ENCODE data around the gene TRAF5.
"Not testable (repeated sequence)": the region's sequence is repeated elsewhere in the genome, so short reads cannot be mapped to it uniquely, and the experiment has no call there.

Gene TRAF5

GRCh38 chr1:211378844-211379243, 52.2 kb downstream of the TRAF5 start:
- no peak for DNase-seq (ENCODE audit: low spot score)

- DNase-seq (ENCODE audit: low spot score) = no peak
Observed at GRCh38 chr1:211379446-211379845, 52.8 kb downstream of the TRAF5 start.

- no peak for DNase-seq (ENCODE audit: low spot score)
Observed at GRCh38 chr1:211381481-211382181, 55.0 kb downstream of the TRAF5 start.

- DNase-seq (ENCODE audit: low spot score) = no peak
Observed at GRCh38 chr1:211382182-211382713, 55.6 kb downstream of the TRAF5 start.

GRCh38 chr1:211382714-211383480, 56.3 kb downstream of the TRAF5 start:
- peak; percentile 93 for DNase-seq (ENCODE audit: low spot score)

- no peak for DNase-seq (ENCODE audit: low spot score)
Observed at GRCh38 chr1:211384524-211384923, 57.9 kb downstream of the TRAF5 start.

- no peak for DNase-seq (ENCODE audit: low spot score)
Observed at GRCh38 chr1:211386921-211387320, 60.3 kb downstream of the TRAF5 start.

- DNase-seq (ENCODE audit: low spot score) = not testable (repeated sequence)
Observed at GRCh38 chr1:211390829-211391228, 64.2 kb downstream of the TRAF5 start.

GRCh38 chr1:211393203-211393602, 66.6 kb downstream of the TRAF5 start:
- no peak for DNase-seq (ENCODE audit: low spot score)

GRCh38 chr1:211398266-211398930, 71.8 kb downstream of the TRAF5 start:
- not testable (repeated sequence) for DNase-seq (ENCODE audit: low spot score)

- DNase-seq (ENCODE audit: low spot score) = not testable (repeated sequence)
Observed at GRCh38 chr1:211399851-211400393, 73.3 kb downstream of the TRAF5 start.

- not testable (repeated sequence) for DNase-seq (ENCODE audit: low spot score)
Observed at GRCh38 chr1:211401751-211402150, 75.1 kb downstream of the TRAF5 start.

GRCh38 chr1:211406086-211406485, 79.5 kb downstream of the TRAF5 start:
- DNase-seq (ENCODE audit: low spot score) = not testable (repeated sequence)

- DNase-seq (ENCODE audit: low spot score) = not testable (repeated sequence)
Observed at GRCh38 chr1:211407749-211408148, 81.1 kb downstream of the TRAF5 start.

- no peak for DNase-seq (ENCODE audit: low spot score)
Observed at GRCh38 chr1:211411639-211412038, 85.0 kb downstream of the TRAF5 start.

- DNase-seq (ENCODE audit: low spot score) = no peak
Observed at GRCh38 chr1:211415700-211416099, 89.1 kb downstream of the TRAF5 start.

- DNase-seq (ENCODE audit: low spot score) = not testable (repeated sequence)
Observed at GRCh38 chr1:211416246-211416627, 89.6 kb downstream of the TRAF5 start.

- peak; percentile 80 for DNase-seq (ENCODE audit: low spot score)
Observed at GRCh38 chr1:211416628-211417323, 90.1 kb downstream of the TRAF5 start.

GRCh38 chr1:211420389-211420788, 93.8 kb downstream of the TRAF5 start:
- no peak for DNase-seq (ENCODE audit: low spot score)

GRCh38 chr1:211420845-211421454, 94.3 kb downstream of the TRAF5 start:
- DNase-seq (ENCODE audit: low spot score) = no peak

GRCh38 chr1:211424018-211424417, 97.4 kb downstream of the TRAF5 start:
- no peak for DNase-seq (ENCODE audit: low spot score)

All from ecto neural progenitor cell (in vitro differentiated cells).